ENCODE measurements around the gene CREBBP. TPM values are rescaled to one million over a fixed set of nuclear protein-coding genes. Genes with fewer than 3 reads are reported as not detected.

The CREBBP gene
- total RNA-seq, 1 donor: 28.2 TPM

GRCh38 chr16:3738541-3738940 is 142.0 kb downstream of the CREBBP start:
- no peak overlapping the region for H3K4me2 ChIP-seq (ENCODE audit: insufficient read depth, low read length)
- TF ChIP-seq CTCF (IDR thresholded peaks at IDR 0.05; ENCODE audit: extremely low read depth, low read depth, low read length): no peak
- no peaks in the 10 kb centered on the region for H3K27me3 ChIP-seq (ENCODE audit: insufficient read depth, low read length)
- no peaks in the 10 kb centered on the region for H3K9me3 ChIP-seq (ENCODE audit: low read depth, low read length)
- no peaks in the 10 kb centered on the region for H3K4me1 ChIP-seq (ENCODE audit: insufficient read depth, low read length)
- no peak for DNase-seq (ENCODE audit: insufficient read length, low spot score, missing footprints)
- no peak overlapping the region for H2AFZ ChIP-seq (ENCODE audit: low read length)
- no peak overlapping the region for H3K4me3 ChIP-seq (ENCODE audit: insufficient read depth, low read length)
- H3K36me3 ChIP-seq (ENCODE audit: insufficient read depth, low read length): peaks cover 89% of the 10 kb centered on the region
- H3K79me2 ChIP-seq (ENCODE audit: insufficient read depth, low read length): peaks cover 8% of the 10 kb centered on the region
- no peak overlapping the region for H3K27ac ChIP-seq (ENCODE audit: low read depth, low read length)
- peaks cover 19% of the 10 kb centered on the region for H4K20me1 ChIP-seq (ENCODE audit: insufficient read depth, low read length)

- Histone ChIP-seq H2AFZ (ENCODE audit: low read length) (no peak overlapping the region), H3K27me3 (ENCODE audit: insufficient read depth, low read length) (no peaks in the 10 kb centered on the region), H3K4me3 (ENCODE audit: insufficient read depth, low read length) (no peak overlapping the region), H3K27ac (ENCODE audit: low read depth, low read length) (no peak overlapping the region), H3K4me1 (ENCODE audit: insufficient read depth, low read length) (no peaks in the 10 kb centered on the region), H3K4me2 (ENCODE audit: insufficient read depth, low read length) (no peak overlapping the region), H3K79me2 (ENCODE audit: insufficient read depth, low read length) (peaks cover 8% of the 10 kb centered on the region), H3K9me3 (ENCODE audit: low read depth, low read length) (no peaks in the 10 kb centered on the region), H4K20me1 (ENCODE audit: insufficient read depth, low read length) (peaks cover 15% of the 10 kb centered on the region), H3K36me3 (ENCODE audit: insufficient read depth, low read length) (peaks cover 84% of the 10 kb centered on the region)
- DNase-seq (ENCODE audit: insufficient read length, low spot score, missing footprints): no peak
- TF ChIP-seq CTCF (IDR thresholded peaks at IDR 0.05; ENCODE audit: extremely low read depth, low read depth, low read length): no peak
Measured at GRCh38 chr16:3738128-3738527, 142.4 kb downstream of the CREBBP start.

GRCh38 chr16:3737181-3737580 is 143.3 kb downstream of the CREBBP start:
- peaks cover 8% of the 10 kb centered on the region for H3K79me2 ChIP-seq (ENCODE audit: insufficient read depth, low read length)
- no peak for DNase-seq (ENCODE audit: insufficient read length, low spot score, missing footprints)
- H2AFZ ChIP-seq (ENCODE audit: low read length): no peak overlapping the region
- TF ChIP-seq CTCF (IDR thresholded peaks at IDR 0.05; ENCODE audit: extremely low read depth, low read depth, low read length): no peak
- H3K27me3 ChIP-seq (ENCODE audit: insufficient read depth, low read length): no peaks in the 10 kb centered on the region
- H3K4me2 ChIP-seq (ENCODE audit: insufficient read depth, low read length): no peak overlapping the region
- H4K20me1 ChIP-seq (ENCODE audit: insufficient read depth, low read length): peaks cover 16% of the 10 kb centered on the region
- H3K4me3 ChIP-seq (ENCODE audit: insufficient read depth, low read length): no peak overlapping the region
- no peaks in the 10 kb centered on the region for H3K4me1 ChIP-seq (ENCODE audit: insufficient read depth, low read length)
- no peaks in the 10 kb centered on the region for H3K9me3 ChIP-seq (ENCODE audit: low read depth, low read length)
- peaks cover 79% of the 10 kb centered on the region for H3K36me3 ChIP-seq (ENCODE audit: insufficient read depth, low read length)
- no peak overlapping the region for H3K27ac ChIP-seq (ENCODE audit: low read depth, low read length)

GRCh38 chr16:3736116-3736515 is 144.4 kb downstream of the CREBBP start:
- TF ChIP-seq CTCF (IDR thresholded peaks at IDR 0.05; ENCODE audit: extremely low read depth, low read depth, low read length): no peak
- no peaks in the 10 kb centered on the region for H3K9me3 ChIP-seq (ENCODE audit: low read depth, low read length)
- H3K27me3 ChIP-seq (ENCODE audit: insufficient read depth, low read length): no peaks in the 10 kb centered on the region
- H4K20me1 ChIP-seq (ENCODE audit: insufficient read depth, low read length): peaks cover 17% of the 10 kb centered on the region
- no peaks in the 10 kb centered on the region for H3K4me1 ChIP-seq (ENCODE audit: insufficient read depth, low read length)
- H3K79me2 ChIP-seq (ENCODE audit: insufficient read depth, low read length): peaks cover 8% of the 10 kb centered on the region
- DNase-seq (ENCODE audit: insufficient read length, low spot score, missing footprints): peak; percentile 52
- no peak overlapping the region for H3K27ac ChIP-seq (ENCODE audit: low read depth, low read length)
- no peak overlapping the region for H2AFZ ChIP-seq (ENCODE audit: low read length)
- peaks cover 80% of the 10 kb centered on the region for H3K36me3 ChIP-seq (ENCODE audit: insufficient read depth, low read length)
- H3K4me3 ChIP-seq (ENCODE audit: insufficient read depth, low read length): no peak overlapping the region
- no peak overlapping the region for H3K4me2 ChIP-seq (ENCODE audit: insufficient read depth, low read length)

All from osteoblast (primary cell).